Activated T-cell treated with anti-CD3 and anti-CD28 coated beads, Interleukin-2, amount 50 U/mL, for 4 hours (primary cell): Measurements from ENCODE around the gene MYLK3. TPM values are rescaled to one million over a fixed set of nuclear protein-coding genes. Genes with fewer than 3 reads are reported as not detected.
"Not testable (repeated sequence)": the region's sequence is repeated elsewhere in the genome, so short reads cannot be mapped to it uniquely, and the experiment has no call there.

ENCODE experiments used
- ATAC-seq, 2 donors: fragments of 200-7000 bp; cut with Tn5 transposase; one replicate each; pipeline ENCODE4 v1.10.0; 2021
- DNase-seq: peaks from one replicate; pipeline ENCODE4 v3.0.0-alpha.2; 2020
- H3K27me3 Mint-ChIP-seq: one replicate; pipeline ENCODE4 v1.8.0; 2021; ENCODE audit warnings: low read depth, mixed read lengths
- H3K36me3 Mint-ChIP-seq: one replicate; pipeline ENCODE4 v1.8.0; 2022; ENCODE audit warnings: mixed read lengths; ENCODE audit not compliant: insufficient read depth
- H3K4me1 Mint-ChIP-seq: one replicate; pipeline ENCODE4 v1.8.0; 2021; ENCODE audit warnings: low read depth, mixed read lengths
- H3K4me3 Mint-ChIP-seq: one replicate; pipeline ENCODE4 v1.8.0; 2021; ENCODE audit warnings: mild to moderate bottlenecking, moderate library complexity, mixed read lengths
- H3K9me3 Mint-ChIP-seq: one replicate; pipeline ENCODE4 v1.8.0; 2021; ENCODE audit warnings: mixed read lengths
- total RNA-seq, 3 donors: library from RNA; stranded (reverse); gene quantifications; one replicate each; pipeline ENCODE4 v1.2.1, GENCODE V29; 2021

The MYLK3 gene
- total RNA-seq, 3 donors from 2014 or later: 0.19 to 0.90 (median 0.23) TPM

DNA sequence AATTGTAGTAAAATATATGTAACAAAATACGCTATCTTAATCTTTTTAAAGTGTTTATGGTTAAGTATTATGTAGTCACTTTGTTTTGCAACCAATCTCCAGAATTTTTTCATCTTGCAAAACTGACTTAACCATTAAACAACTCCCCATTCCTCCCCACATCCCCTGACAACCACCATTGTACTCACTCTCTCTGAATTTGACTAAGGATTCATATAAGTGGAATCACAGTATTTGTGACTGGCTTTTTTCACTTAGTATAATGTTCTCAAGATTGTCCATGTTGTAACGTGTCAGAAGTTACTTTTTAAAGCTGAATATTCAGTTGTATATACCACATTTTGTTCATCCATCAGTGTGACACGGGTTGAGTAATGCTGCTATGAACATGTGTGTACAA, 48.1 kb downstream of the MYLK3 start:
- no peaks in the 10 kb centered on the region for H3K4me1 Mint-ChIP-seq
- no peaks in the 10 kb centered on the region for H3K9me3 Mint-ChIP-seq
- no peaks in the 10 kb centered on the region for H3K27me3 Mint-ChIP-seq
- H3K4me3 Mint-ChIP-seq: no peak overlapping the region
- no peak for DNase-seq
- no peak for ATAC-seq
- H3K36me3 Mint-ChIP-seq: peaks cover 9% of the 10 kb centered on the region

DNA sequence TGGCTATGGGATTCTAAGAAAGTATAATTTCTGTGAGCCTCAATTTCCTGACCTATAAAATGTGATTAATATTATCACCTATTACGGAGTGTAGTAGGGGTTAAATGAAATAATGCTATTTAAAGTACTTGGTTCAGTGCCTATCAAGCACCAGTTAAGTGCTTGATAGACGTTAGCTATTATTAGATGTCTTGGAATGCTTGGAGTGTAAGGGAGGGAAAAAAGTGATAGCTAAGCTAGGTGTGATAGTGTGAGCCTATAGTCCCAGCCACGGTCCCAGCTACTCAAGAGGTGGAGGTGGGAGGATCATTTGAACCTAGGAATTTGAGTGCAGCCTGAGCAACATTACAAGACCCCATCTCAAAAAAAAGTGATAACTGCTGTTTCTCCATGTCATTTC, 51.2 kb downstream of the MYLK3 start:
- Mint-ChIP-seq H3K4me3 (no peak overlapping the region), H3K27me3 (no peaks in the 10 kb centered on the region), H3K4me1 (no peaks in the 10 kb centered on the region), H3K9me3 (no peaks in the 10 kb centered on the region), H3K36me3 (peaks cover 13% of the 10 kb centered on the region)
- DNase-seq: no peak
- no peak for ATAC-seq

DNA sequence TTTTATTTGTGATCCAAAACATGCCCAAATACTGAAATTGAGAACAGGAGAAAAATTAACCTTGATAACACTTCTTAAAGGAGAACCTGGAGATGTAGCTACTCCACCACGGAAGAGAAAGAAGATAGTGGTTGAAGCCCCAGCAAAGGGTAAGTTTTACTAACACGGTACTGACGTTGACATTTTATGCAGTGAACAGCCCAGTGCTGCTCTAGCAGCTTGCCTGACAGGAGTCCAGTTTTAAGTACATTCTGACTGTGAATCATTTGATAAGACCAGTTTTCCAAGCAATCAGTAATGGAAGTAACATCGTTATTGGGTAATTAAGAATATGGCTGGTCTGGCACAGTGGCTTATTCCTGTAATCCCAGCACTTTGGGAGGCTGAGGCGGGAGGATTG, 52.2 kb downstream of the MYLK3 start:
- ATAC-seq (no peak), DNase-seq (no peak)
- H3K9me3 Mint-ChIP-seq: no peaks in the 10 kb centered on the region
- H3K36me3 Mint-ChIP-seq: peaks cover 13% of the 10 kb centered on the region
- H3K27me3 Mint-ChIP-seq: no peaks in the 10 kb centered on the region
- H3K4me1 Mint-ChIP-seq: no peaks in the 10 kb centered on the region
- no peak overlapping the region for H3K4me3 Mint-ChIP-seq

DNA sequence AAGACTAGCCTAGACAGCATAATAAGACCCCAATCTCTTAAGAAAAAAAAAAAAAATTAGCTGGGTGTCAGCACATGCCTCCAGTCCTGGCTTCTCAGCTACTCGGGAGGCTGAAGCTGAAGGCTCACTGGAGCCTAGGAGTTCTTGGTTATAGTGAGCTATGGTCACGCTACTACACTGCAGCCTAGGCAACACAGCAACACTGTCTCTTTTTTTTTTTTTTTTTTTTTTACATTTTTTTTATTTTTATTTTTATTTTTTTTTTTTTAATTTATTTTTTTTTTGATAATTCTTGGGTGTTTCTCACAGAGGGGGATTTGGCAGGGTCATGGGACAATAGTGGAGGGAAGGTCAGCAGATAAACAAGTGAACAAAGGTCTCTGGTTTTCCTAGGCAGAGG, 54.5 kb downstream of the MYLK3 start:
- no peak for DNase-seq
- Mint-ChIP-seq H3K9me3 (no peaks in the 10 kb centered on the region), H3K4me1 (no peaks in the 10 kb centered on the region), H3K27me3 (no peaks in the 10 kb centered on the region), H3K4me3 (no peak overlapping the region), H3K36me3 (peaks cover 13% of the 10 kb centered on the region)
- ATAC-seq: no peak

DNA sequence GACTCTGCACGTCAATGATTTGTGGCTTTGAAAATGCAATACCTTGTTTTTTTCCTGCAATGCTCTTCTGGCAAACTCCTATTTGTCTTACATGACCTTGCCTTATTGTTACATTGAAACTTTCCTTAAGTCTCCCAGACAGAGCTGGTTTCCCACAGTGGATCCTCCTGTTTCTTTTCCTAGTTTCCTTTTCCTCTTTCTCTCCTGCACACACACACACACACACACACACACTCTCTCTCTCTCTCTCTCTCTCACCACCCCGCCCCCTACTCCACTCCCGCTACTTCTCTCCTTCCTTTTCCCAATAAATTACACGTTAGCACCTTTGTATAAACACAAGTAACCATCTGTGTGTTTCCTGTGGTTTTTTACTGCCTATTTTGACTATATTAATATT, 56.4 kb downstream of the MYLK3 start:
- Mint-ChIP-seq H3K4me3 (no peak overlapping the region), H3K36me3 (peaks cover 13% of the 10 kb centered on the region), H3K4me1 (peaks cover 16% of the 10 kb centered on the region), H3K9me3 (no peaks in the 10 kb centered on the region), H3K27me3 (no peaks in the 10 kb centered on the region)
- ATAC-seq (no peak), DNase-seq (no peak)

DNA sequence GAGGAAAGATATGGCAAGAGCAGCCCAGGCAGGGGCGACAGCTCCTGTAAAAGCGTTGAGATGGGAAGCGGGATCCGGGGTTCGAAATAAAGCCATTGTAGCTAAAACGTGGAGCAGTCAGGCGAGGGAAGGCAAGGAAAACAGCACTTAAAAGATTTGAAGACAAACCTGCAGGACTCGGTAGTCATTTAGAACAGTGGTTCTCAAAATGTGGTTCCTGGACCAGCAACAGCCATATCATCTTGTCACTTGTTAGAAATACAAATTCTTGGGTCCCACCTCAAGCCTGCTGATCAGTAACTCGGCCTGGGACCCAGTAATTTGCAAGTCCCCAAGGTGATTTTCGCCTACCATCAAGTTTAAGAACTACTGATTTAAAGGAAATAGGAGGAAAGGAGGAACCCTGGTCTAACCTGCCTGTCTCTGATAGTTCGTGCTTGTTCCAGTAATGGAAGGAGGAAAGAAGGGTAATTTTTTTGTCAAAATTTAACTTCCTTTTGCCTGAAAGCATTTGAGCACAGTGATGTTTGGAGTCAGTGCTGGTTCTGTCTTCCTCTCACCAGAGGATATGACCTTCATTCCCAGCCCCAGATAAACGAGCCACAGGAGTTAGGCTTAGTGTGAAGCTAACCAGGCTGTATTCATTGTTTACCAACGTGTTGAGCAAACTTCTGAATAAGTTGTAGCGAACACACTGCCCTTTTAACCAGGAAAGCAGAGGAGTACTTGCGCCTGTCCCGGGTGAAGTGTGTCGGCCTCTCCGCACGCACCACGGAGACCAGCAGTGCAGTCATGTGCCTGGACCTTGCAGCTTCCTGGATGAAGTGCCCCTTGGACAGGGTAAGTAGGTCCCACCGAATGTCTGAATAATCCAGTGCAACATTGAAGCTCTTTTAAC, 57.6 kb downstream of the MYLK3 start:
- DNase-seq (no peak), ATAC-seq (no peak)
- no peaks in the 10 kb centered on the region for H3K27me3 Mint-ChIP-seq
- H3K9me3 Mint-ChIP-seq: no peaks in the 10 kb centered on the region
- peaks cover 21% of the 10 kb centered on the region for H3K4me1 Mint-ChIP-seq
- H3K36me3 Mint-ChIP-seq: peaks cover 8% of the 10 kb centered on the region
- H3K4me3 Mint-ChIP-seq: no peak overlapping the region

DNA sequence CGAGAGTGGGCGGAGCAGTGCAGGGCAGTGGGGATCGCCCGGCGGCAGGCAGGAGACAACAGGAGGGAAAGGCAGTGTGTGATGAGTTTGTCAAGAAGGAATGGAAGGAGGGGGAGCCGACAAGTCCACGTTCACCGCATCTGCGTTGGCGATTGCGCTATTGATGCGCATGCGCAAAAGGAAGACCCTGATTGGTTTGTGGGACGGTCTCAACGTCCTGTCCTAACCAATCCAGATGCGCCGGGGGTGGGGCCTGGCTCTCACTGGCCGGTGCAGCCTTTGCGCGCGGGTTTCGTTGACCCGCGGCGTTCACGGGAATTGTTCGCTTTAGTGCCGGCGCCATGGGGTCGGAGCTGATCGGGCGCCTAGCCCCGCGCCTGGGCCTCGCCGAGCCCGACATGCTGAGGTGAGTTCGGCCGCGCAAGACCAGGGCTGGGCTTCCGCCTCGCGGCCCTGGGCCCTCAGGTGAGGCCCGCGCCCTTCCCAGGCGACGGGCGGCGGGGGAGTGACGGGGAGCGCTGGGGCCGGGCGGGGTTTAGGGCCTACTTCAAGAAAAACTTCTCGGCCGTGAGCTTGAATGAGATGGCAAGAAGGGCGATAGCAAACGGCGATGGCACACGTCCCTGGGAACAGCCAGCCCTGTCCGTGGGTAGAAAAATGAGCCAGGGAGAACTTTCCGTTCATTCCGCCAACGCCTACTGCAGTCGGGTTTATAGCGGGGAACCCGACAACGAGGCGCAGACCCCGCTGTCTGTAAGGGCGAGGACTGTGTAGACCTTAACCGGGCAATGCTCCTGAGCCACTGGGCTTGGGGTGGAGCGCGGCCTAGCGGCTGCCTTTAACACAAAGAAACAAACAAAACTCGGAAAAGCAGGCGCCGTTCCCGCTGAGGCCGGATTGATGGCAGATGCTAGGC, 58.5 kb downstream of the MYLK3 start, which contains the start of gene ORC6:
ORC6 (plus strand) TSS at position 295 of the 916 bp plus-strand sequence; CDS start at position 342, 47 bp downstream.
- no peaks in the 10 kb centered on the region for H3K27me3 Mint-ChIP-seq
- H3K36me3 Mint-ChIP-seq: no peaks in the 10 kb centered on the region
- H3K4me1 Mint-ChIP-seq: peaks cover 30% of the 10 kb centered on the region
- H3K9me3 Mint-ChIP-seq: no peaks in the 10 kb centered on the region
- DNase-seq (peak; percentile 95), ATAC-seq (peak; percentile 83 to 85)
- H3K4me3 Mint-ChIP-seq: no peak within 1 kb of the TSS

DNA sequence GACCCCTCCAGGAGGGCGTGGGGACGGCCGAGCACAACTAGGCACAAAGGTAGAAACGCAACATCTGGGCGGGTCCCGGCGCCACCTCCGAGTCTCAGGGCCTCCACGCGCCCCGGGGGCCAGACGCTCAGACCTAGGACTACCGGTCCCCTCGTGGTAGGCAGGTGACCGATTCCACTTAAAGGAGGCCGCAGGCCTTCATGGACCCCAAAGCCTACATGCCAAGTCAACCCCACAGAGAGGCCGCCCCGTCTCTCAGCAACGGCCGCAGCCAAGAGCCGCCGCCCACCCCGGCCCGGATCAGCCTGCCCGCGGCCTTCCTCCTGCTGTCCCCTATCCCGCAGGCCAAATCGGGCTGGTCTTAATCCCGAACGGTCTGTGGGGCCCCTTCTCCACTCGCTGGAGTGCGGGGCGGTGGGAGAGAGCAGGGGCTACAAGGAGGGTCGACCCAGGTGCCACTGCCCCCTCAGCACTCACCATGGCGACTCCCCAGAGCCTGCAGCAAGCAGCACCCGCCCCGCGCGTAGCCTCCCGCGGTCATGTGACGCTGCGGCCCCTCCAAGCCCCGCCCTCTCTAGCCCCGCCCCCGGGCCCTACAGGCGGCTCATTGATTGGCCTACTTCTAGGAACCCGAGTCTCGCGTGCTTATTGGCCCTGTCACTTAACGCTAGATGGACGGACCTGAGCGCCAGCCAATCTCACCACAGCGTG, 59.3 kb downstream of the MYLK3 start, which contains the start of gene VPS35:
VPS35 (minus strand) TSS at position 525 of the 711 bp plus-strand sequence; CDS start at position 480, 45 bp downstream.
- DNase-seq (peak; percentile 100), ATAC-seq (peak; percentile 90)
- H3K27me3 Mint-ChIP-seq: no peaks in the 10 kb centered on the region
- H3K9me3 Mint-ChIP-seq: no peaks in the 10 kb centered on the region
- peaks cover 1% of the 10 kb centered on the region for H3K36me3 Mint-ChIP-seq
- H3K4me3 Mint-ChIP-seq: no peak within 1 kb of the TSS
- H3K4me1 Mint-ChIP-seq: peaks cover 38% of the 10 kb centered on the region

DNA sequence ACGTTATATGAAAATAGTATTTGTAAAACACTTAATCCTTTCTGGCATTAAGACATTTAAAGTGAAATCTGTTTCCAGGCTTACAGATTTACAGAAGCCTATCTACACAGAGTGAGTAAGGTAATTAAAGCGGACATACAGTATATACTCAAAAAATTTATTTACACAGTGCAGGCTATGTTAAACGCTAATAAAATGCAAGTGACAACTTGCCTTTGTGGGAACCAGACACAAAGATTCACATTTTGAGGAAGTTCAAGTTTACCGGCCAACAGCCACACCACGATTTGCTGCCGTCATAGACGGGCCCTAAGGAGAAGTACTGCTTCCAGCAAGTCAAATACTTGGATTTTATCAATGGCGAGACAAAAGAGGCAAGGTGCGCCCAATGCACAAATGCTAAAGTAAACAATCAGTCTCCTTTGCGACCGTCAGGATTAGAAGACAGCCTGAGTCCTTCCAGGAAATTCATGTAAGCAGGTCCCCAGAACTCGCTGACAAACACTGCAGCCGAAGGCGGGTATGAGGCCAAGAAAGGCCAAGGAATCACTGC, 60.0 kb downstream of the MYLK3 start:
- H3K27me3 Mint-ChIP-seq: no peaks in the 10 kb centered on the region
- H3K36me3 Mint-ChIP-seq: peaks cover 1% of the 10 kb centered on the region
- DNase-seq (no peak), ATAC-seq (no peak)
- H3K4me3 Mint-ChIP-seq: no peak overlapping the region
- H3K9me3 Mint-ChIP-seq: no peaks in the 10 kb centered on the region
- H3K4me1 Mint-ChIP-seq: peaks cover 40% of the 10 kb centered on the region

DNA sequence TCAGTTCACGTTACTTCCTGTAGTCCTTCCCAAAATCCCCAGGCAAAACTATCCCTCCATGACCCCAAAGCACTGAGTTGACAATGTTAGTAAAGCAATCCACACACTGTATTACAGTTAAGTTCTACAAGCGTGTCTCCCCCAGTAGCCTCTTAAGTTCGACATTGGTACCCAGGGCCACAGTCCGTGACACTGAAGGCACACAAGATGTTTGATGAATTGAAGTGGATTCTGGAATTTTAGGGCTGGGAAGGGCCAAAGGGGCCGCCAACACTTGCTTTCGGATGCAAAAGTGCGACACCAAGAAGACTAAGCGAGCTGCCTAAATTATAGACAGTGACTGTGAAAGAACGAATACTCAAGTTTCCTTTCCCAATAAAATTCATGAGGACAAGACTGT, 60.7 kb downstream of the MYLK3 start:
- H3K9me3 Mint-ChIP-seq: no peaks in the 10 kb centered on the region
- H3K4me1 Mint-ChIP-seq: peaks cover 44% of the 10 kb centered on the region
- no peaks in the 10 kb centered on the region for H3K27me3 Mint-ChIP-seq
- no peak overlapping the region for H3K4me3 Mint-ChIP-seq
- H3K36me3 Mint-ChIP-seq: peaks cover 1% of the 10 kb centered on the region
- no peak for DNase-seq
- ATAC-seq: no peak

DNA sequence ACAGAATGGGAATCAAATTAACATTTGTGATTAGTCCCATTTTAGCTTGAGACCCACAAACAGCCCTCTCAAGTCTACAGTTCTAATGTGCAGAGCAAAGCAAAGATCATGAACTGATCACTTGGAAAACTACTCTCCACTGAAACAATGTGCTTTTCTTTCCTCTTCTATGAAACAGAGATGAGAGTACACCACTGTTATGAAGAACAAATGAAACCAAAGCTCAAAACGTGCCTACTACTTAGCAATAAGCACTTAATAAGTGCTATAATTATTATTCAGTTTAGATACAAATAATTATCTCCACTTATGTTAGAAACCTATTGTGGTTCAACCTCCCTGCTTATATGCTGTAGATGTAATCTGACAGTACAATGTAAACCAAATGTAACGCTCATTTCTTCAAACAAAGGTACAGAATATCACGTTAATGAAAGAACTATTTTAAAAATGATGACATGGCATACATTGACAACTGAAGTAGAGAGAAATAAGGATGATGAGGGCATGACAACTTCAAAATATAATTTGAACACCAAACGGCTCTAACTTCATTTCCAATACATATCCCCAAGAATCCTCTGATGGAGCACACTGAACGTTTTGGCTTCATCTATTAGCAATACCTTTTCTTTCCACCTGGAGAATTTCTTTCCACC, 61.2 kb downstream of the MYLK3 start:
- no peak for DNase-seq
- Mint-ChIP-seq H3K27me3 (no peaks in the 10 kb centered on the region), H3K4me1 (peaks cover 48% of the 10 kb centered on the region)

DNA sequence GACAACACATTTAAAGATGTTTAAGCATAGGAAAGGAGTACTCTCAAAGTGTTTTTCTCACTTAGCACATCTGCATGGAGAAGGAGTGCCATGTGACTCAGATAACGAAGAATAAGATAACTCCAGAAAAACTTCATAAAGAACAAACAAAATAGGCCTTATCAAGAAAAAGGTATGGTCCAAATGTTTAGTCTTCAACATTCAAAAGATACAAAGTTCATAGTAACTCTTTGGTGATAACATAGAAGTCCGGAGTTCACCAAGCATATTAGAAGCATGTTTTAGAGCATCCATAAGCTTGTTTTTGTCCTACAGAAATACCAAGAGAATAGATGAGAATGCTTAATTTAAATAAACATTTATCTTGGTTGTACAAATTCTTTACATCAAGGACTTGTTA, 66.3 kb downstream of the MYLK3 start:
- not testable (repeated sequence) for ATAC-seq, H3K27me3 Mint-ChIP-seq, H3K4me3 Mint-ChIP-seq, DNase-seq, H3K9me3 Mint-ChIP-seq
- Mint-ChIP-seq H3K36me3 (peaks cover 21% of the 10 kb centered on the region), H3K4me1 (peaks cover 34% of the 10 kb centered on the region)

More for the DNA sequence above, 61.2 kb downstream of the MYLK3 start:
- peaks cover 1% of the 10 kb centered on the region for H3K36me3 Mint-ChIP-seq
- no peak for ATAC-seq
- H3K9me3 Mint-ChIP-seq: no peaks in the 10 kb centered on the region
- H3K4me3 Mint-ChIP-seq: no peak overlapping the region

DNA sequence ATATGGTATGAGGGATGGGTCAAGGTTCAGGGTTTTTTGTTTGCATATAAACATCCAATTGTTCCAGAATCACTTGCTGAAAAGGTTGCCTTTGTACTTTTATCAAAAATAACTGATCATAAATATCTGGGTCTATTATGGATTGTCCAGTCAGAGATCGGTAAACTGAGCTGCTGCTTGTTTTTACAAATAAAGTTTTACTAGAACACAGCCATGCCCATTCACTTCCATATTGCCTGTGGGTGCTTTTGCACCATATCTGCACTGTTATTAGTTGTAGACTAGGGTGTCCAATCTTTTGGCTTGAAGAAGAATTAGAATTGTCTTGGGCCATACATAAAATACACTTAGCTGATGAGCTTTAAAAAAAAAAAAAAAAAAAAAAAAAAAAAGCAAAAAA, 70.2 kb downstream of the MYLK3 start:
- not testable (repeated sequence) for ATAC-seq, H3K4me3 Mint-ChIP-seq, H3K9me3 Mint-ChIP-seq, H3K27me3 Mint-ChIP-seq, DNase-seq, H3K4me1 Mint-ChIP-seq
- peaks cover 37% of the 10 kb centered on the region for H3K36me3 Mint-ChIP-seq
